Ishikawa (cell line): Measurements from ENCODE around the gene VN1R5.

Source experiments
- CEBPB ChIP-seq: IDR thresholded peaks from 2 replicates; pipeline ENCODE4 v1.6.1; 2012
- CREB1 ChIP-seq: IDR thresholded peaks from 2 replicates; pipeline ENCODE4 v1.6.1; 2012; ENCODE audit warnings: low read depth
- EGR1 ChIP-seq: IDR thresholded peaks from 2 replicates; pipeline ENCODE4 v1.6.1; 2012
- EP300 ChIP-seq: IDR thresholded peaks from 2 replicates; pipeline ENCODE4 v1.6.1; 2012; ENCODE audit warnings: borderline replicate concordance
- FOXM1 ChIP-seq: IDR thresholded peaks from 2 replicates; pipeline ENCODE4 v1.6.1; 2012; ENCODE audit warnings: low read depth, borderline replicate concordance
- NFIC ChIP-seq: IDR thresholded peaks from 2 replicates; pipeline ENCODE4 v1.6.1; 2012
- RAD21 ChIP-seq: IDR thresholded peaks from 2 replicates; pipeline ENCODE4 v1.6.1; 2012; ENCODE audit warnings: low read depth
- TAF1 ChIP-seq: IDR thresholded peaks from 2 replicates; pipeline ENCODE4 v1.6.1; 2012; ENCODE audit warnings: low read depth, mild to moderate bottlenecking
- TCF12 ChIP-seq: IDR thresholded peaks from 2 replicates; pipeline ENCODE4 v1.6.1; 2012; ENCODE audit warnings: low read depth
- TEAD4 ChIP-seq: IDR thresholded peaks from 2 replicates; pipeline ENCODE4 v1.6.1; 2012
- USF1 ChIP-seq: IDR thresholded peaks from 2 replicates; pipeline ENCODE4 v1.6.1; 2012
- YY1 ChIP-seq: IDR thresholded peaks from 2 replicates; pipeline ENCODE4 v1.6.1; 2012; ENCODE audit warnings: low read depth
- ZBTB7A ChIP-seq: IDR thresholded peaks from 2 replicates; pipeline ENCODE4 v1.6.1; 2012; ENCODE audit warnings: low read depth
- TF ChIP-seq, protein P1 (sequence below): IDR thresholded peaks from 2 replicates; pipeline ENCODE4 v1.6.1; 2012
- TF ChIP-seq, protein P2 (sequence below): IDR thresholded peaks from 2 replicates; pipeline ENCODE4 v1.6.1; 2012; ENCODE audit warnings: low read depth, mild to moderate bottlenecking

VN1R5 gene

DNA sequence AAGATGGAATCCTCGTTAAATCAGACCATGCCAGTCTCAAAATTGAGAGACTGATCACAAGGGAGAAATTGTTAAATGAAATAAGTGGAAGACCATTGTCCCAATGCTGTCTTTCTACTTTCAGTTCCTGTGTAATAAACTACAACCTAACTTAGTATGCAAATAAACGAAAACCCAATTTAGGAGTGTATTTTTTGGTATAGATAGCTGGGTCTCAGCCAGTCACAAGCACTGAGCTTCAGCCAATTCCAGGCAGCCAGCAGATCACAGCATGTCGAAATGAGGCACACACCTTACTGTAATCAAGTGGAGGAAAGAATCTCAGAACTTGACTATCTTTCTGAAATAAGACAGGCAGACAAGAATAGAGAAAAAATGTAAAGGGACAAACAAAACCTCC, 33.0 kb upstream of the VN1R5 start:
- TF ChIP-seq CREB1 (no peak), YY1 (no peak), EGR1 (no peak), EP300 (no peak), RAD21 (no peak), TCF12 (no peak), TEAD4 (no peak), TAF1 (no peak), USF1 (no peak), NFIC (no peak), CEBPB (no peak), FOXM1 (no peak), ZBTB7A (no peak)
- TF ChIP-seq, protein P1, sequence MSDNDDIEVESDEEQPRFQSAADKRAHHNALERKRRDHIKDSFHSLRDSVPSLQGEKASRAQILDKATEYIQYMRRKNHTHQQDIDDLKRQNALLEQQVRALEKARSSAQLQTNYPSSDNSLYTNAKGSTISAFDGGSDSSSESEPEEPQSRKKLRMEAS = no peak
- TF ChIP-seq, protein P2, sequence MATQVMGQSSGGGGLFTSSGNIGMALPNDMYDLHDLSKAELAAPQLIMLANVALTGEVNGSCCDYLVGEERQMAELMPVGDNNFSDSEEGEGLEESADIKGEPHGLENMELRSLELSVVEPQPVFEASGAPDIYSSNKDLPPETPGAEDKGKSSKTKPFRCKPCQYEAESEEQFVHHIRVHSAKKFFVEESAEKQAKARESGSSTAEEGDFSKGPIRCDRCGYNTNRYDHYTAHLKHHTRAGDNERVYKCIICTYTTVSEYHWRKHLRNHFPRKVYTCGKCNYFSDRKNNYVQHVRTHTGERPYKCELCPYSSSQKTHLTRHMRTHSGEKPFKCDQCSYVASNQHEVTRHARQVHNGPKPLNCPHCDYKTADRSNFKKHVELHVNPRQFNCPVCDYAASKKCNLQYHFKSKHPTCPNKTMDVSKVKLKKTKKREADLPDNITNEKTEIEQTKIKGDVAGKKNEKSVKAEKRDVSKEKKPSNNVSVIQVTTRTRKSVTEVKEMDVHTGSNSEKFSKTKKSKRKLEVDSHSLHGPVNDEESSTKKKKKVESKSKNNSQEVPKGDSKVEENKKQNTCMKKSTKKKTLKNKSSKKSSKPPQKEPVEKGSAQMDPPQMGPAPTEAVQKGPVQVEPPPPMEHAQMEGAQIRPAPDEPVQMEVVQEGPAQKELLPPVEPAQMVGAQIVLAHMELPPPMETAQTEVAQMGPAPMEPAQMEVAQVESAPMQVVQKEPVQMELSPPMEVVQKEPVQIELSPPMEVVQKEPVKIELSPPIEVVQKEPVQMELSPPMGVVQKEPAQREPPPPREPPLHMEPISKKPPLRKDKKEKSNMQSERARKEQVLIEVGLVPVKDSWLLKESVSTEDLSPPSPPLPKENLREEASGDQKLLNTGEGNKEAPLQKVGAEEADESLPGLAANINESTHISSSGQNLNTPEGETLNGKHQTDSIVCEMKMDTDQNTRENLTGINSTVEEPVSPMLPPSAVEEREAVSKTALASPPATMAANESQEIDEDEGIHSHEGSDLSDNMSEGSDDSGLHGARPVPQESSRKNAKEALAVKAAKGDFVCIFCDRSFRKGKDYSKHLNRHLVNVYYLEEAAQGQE = no peak

- TF ChIP-seq CREB1 (no peak), FOXM1 (no peak), CEBPB (no peak)
These were observed 31.1 kb upstream of the VN1R5 start for GRCh38 chr1:247224822-247225221.

DNA sequence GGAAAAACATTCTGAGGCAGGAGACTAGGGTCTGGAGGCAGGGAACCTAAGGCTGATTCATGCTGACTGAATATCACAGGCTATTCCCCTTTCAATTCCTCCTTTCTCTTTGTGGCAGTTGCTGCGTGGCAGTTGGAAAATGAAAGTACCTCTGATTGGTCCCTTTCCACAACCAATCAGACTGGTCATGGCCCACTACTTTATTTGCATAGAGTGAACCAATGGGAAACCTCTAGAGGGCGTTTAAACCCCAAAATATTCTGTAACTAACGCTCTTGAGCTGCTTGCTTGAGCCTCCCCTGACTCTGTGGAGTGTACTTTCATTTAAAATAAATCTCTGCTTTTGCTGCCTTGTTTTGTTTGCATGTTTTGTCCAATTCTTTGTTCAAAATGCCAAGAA, 27.7 kb upstream of the VN1R5 start:
- TF ChIP-seq EGR1 = no peak
- TF ChIP-seq, protein P2 = no peak
- no peak for TF ChIP-seq TCF12
- no peak for TF ChIP-seq NFIC
- TF ChIP-seq YY1 = no peak
- TF ChIP-seq TEAD4 = no peak
- no peak for TF ChIP-seq ZBTB7A
- TF ChIP-seq RAD21 = no peak
- no peak for TF ChIP-seq EP300
- TF ChIP-seq CEBPB = no peak
- TF ChIP-seq CREB1 = no peak
- no peak for TF ChIP-seq FOXM1
- TF ChIP-seq USF1 = no peak
- TF ChIP-seq, protein P1 = no peak
- no peak for TF ChIP-seq TAF1

- TF ChIP-seq CREB1 = no peak
These were observed 14.2 kb upstream of the VN1R5 start for GRCh38 chr1:247241691-247242090.

GRCh38 chr1:247243524-247244137, 12.2 kb upstream of the VN1R5 start:
- no peak for TF ChIP-seq USF1
- TF ChIP-seq, protein P2 = no peak
- no peak for TF ChIP-seq NFIC
- TF ChIP-seq TCF12 = no peak
- no peak for TF ChIP-seq FOXM1
- no peak for TF ChIP-seq ZBTB7A
- no peak for TF ChIP-seq TAF1
- no peak for TF ChIP-seq CEBPB
- TF ChIP-seq EGR1 = no peak
- TF ChIP-seq, protein P1 = no peak
- no peak for TF ChIP-seq YY1
- TF ChIP-seq EP300 = no peak
